GM23248 (cell line): ENCODE results near the gene DHX9. TPM values are rescaled to one million over a fixed set of nuclear protein-coding genes. Genes with fewer than 3 reads are reported as not detected.

Source experiments
- DNase-seq: peaks from one replicate; pipeline ENCODE4 v3.0.0-alpha.2; 2015
- H2AFZ ChIP-seq: fragments of 200-600 bp; sonication (generic); 2 replicates; pipeline ENCODE4 v1.6.1; 2016; ENCODE audit warnings: antibody characterized with exemption
- H3F3A ChIP-seq: fragments of 200-600 bp; sonication (generic); 2 replicates; pipeline ENCODE4 v1.6.1; 2016; ENCODE audit warnings: mild to moderate bottlenecking, antibody characterized with exemption, mixed run types; ENCODE audit not compliant: insufficient read depth
- H3K27ac ChIP-seq: fragments of 200-600 bp; sonication (generic); 2 replicates; pipeline ENCODE4 v1.5.1; 2016; ENCODE audit warnings: mild to moderate bottlenecking
- H3K27me3 ChIP-seq: fragments of 200-600 bp; sonication (generic); replicated peaks from 2 replicates; pipeline ENCODE4 v1.6.1; 2016; ENCODE audit warnings: mild to moderate bottlenecking; ENCODE audit not compliant: insufficient read depth
- H3K36me3 ChIP-seq: fragments of 200-600 bp; sonication (generic); 2 replicates; pipeline ENCODE4 v1.6.1; 2016; ENCODE audit warnings: low read depth, mild to moderate bottlenecking
- H3K4me1 ChIP-seq: fragments of 200-600 bp; sonication (generic); 2 replicates; pipeline ENCODE4 v1.6.1; 2016; ENCODE audit warnings: mild to moderate bottlenecking; ENCODE audit not compliant: insufficient read depth
- H3K4me2 ChIP-seq: fragments of 200-600 bp; sonication (generic); one replicate; pipeline ENCODE4 v1.6.1; 2016; ENCODE audit warnings: mild to moderate bottlenecking; ENCODE audit not compliant: unreplicated experiment
- H3K4me3 ChIP-seq: fragments of 200-600 bp; sonication (generic); 2 replicates; pipeline ENCODE4 v1.5.1; 2016; ENCODE audit warnings: mild to moderate bottlenecking
- H3K79me2 ChIP-seq: fragments of 200-600 bp; sonication (generic); 2 replicates; pipeline ENCODE4 v1.6.1; 2016; ENCODE audit warnings: mild to moderate bottlenecking; ENCODE audit not compliant: insufficient read depth
- H3K9ac ChIP-seq: fragments of 200-600 bp; sonication (generic); 2 replicates; pipeline ENCODE4 v1.6.1; 2016; ENCODE audit warnings: mild to moderate bottlenecking
- H3K9me2 ChIP-seq: fragments of 200-600 bp; sonication (generic); 2 replicates; pipeline ENCODE4 v1.6.1; 2016; ENCODE audit warnings: mixed run types, mild to moderate bottlenecking, moderate library complexity; ENCODE audit not compliant: insufficient read depth
- H3K9me3 ChIP-seq: fragments of 200-600 bp; sonication (generic); one replicate; pipeline ENCODE4 v1.6.1; 2017; ENCODE audit warnings: low read depth
- H4K20me1 ChIP-seq: fragments of 200-600 bp; sonication (generic); 2 replicates; pipeline ENCODE4 v1.6.0; 2016; ENCODE audit not compliant: insufficient read depth
- EZH2 ChIP-seq: fragments of 200-600 bp; sonication (generic); IDR thresholded peaks from 2 replicates; pipeline ENCODE4 v1.6.1; 2018; ENCODE audit warnings: antibody characterized with exemption, mild to moderate bottlenecking; ENCODE audit not compliant: insufficient read depth, poor library complexity, severe bottlenecking
- EZH2phosphoT487 ChIP-seq: fragments of 200-600 bp; sonication (generic); IDR thresholded peaks from 2 replicates; pipeline ENCODE4 v1.6.1; 2018; ENCODE audit warnings: antibody characterized with exemption, moderate library complexity, mild to moderate bottlenecking, low read depth; ENCODE audit not compliant: insufficient read depth
- WGBS, 2 experiments: methylation state at CpG; one replicate each; pipeline ENCODE4 v1.1.6; 2015 to 2017; ENCODE audit warnings: low lambda C conversion rate in 2 of 2, low coverage in 1 of 2; ENCODE audit errors: missing lambda C conversion rate in 2 of 2; 5-methylcytosine and 5-hydroxymethylcytosine counted together
- in situ Hi-C: fragments of 300-500 bp; cut with MboI; formaldehyde crosslinking; loops from 2 replicates; pipeline ENCODE4 v1.15.0; 2020
- polyA plus RNA-seq: library from polyadenylated mRNA; unstranded; fragments of >200 nt; fragmentation: Nextera tagmentation; extraction: Ambion mirVana; gene quantifications from 2 replicates; pipeline ENCODE4 v1.2.1, GENCODE V29; 2016
- total RNA-seq: library from RNA; depleted of rRNA; stranded (reverse); fragments of >200 nt; shearing (Covaris generic); gene quantifications from 2 replicates; pipeline ENCODE4 v1.2.3, GENCODE V29; 2014

Gene DHX9
- total and polyA plus RNA-seq, 2 experiments from 2014 or later: 67.6 to 98.0 TPM

DNA sequence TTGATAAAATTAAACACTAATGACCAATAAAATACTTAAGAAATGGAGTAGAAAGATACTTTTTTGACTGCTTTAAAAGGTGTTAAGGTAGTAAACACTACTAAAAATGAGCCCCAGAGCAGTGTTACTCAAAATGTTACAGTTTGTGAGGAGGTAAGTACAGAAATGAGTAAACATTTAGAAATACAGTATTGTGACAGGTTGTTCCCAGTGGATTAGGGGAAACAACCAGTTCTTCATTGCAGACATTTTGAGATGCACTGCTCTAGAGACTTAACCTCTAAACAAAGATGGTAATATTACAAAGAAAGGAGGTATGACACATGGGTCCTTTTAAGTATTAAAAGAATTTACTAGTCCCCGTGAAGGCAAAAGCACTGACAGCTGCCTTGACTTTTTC, 12.7 kb downstream of the DHX9 start:
- Histone ChIP-seq H3K4me1 (peaks cover 9% of the 10 kb centered on the region), H2AFZ (no peak overlapping the region), H3F3A (peaks cover 33% of the 10 kb centered on the region), H3K27me3 (no peaks in the 10 kb centered on the region), H3K79me2 (peaks cover 100% of the 10 kb centered on the region), H3K9me3 (no peaks in the 10 kb centered on the region), H3K4me3 (no peak overlapping the region), H4K20me1 (peaks cover 21% of the 10 kb centered on the region), H3K36me3 (peaks cover 96% of the 10 kb centered on the region), H3K27ac (no peak overlapping the region), H3K9me2 (no peaks in the 10 kb centered on the region), H3K9ac (no peak overlapping the region), H3K4me2 (no peak overlapping the region)
- WGBS, 2 experiments: 96 to 100% methylated on average over 1 of the region's 1 CpG
- in situ Hi-C loops: no loop called here
- no peak for DNase-seq
- TF ChIP-seq EZH2phosphoT487 (no peak), EZH2 (no peak)

DNA sequence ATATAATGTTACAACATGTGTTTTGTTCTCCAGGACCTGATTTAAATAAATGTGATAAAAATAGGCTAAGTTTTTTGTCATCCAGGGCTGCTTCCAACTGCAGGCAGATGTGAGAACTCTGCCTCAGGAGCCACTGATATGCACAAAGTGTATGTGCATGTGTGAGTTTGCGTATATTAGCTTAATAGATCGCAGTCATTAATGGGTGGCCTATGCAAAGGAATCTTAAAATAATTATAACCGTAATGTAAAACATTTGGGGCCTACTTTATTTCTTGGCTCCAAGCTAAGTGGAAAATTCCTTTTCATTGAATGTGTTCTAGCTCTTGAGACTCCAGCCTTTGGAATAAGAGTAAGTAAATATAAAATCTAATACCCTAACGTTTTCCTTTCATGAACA, 16.8 kb downstream of the DHX9 start:
- H3K9me3 ChIP-seq: no peaks in the 10 kb centered on the region
- no peaks in the 10 kb centered on the region for H3K9me2 ChIP-seq
- peaks cover 6% of the 10 kb centered on the region; the same call in 1 of the 2 replicates for H4K20me1 ChIP-seq
- peaks cover 9% of the 10 kb centered on the region for H3K4me1 ChIP-seq
- H3K4me3 ChIP-seq: no peak overlapping the region
- WGBS, 2 experiments: 26 to 31% methylated on average over 4 of the region's 4 CpGs
- H3K9ac ChIP-seq: 0 out of 2 replicates have a peak overlapping the region, but pooled peaks have one; percentile 9
- H2AFZ ChIP-seq: no peak overlapping the region
- TF ChIP-seq EZH2 (no peak), EZH2phosphoT487 (no peak)
- peaks cover 100% of the 10 kb centered on the region for H3K79me2 ChIP-seq
- H3K27ac ChIP-seq: peak overlapping the region; percentile 12
- H3F3A ChIP-seq: peaks cover 41% of the 10 kb centered on the region
- no peaks in the 10 kb centered on the region for H3K27me3 ChIP-seq
- no peak overlapping the region for H3K4me2 ChIP-seq
- peaks cover 99% of the 10 kb centered on the region for H3K36me3 ChIP-seq
- DNase-seq: peak; percentile 38
- in situ Hi-C loops: no loop called here

DNA sequence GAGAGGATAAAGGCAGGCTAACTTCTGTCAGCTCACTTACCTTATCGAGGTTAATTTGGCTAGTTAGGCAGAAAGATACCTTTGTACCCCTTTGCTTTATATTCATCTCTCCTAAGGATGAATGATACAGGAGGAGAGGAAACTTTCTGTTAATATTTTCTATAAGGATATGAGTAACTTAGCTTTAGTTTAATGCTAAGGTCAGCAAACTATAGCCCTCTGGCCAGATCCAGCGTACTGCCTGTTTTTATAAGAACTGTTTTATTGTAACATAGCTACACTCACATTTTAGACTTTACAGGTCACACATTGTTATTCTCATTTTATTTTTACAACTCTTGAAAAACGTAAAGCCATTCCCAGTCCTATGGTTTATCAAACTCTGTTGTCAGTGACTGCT, 18.1 kb downstream of the DHX9 start:
- Histone ChIP-seq H3K79me2 (peaks cover 99% of the 10 kb centered on the region), H4K20me1 (peaks cover 6% of the 10 kb centered on the region; the same call in 1 of the 2 replicates)

DNA sequence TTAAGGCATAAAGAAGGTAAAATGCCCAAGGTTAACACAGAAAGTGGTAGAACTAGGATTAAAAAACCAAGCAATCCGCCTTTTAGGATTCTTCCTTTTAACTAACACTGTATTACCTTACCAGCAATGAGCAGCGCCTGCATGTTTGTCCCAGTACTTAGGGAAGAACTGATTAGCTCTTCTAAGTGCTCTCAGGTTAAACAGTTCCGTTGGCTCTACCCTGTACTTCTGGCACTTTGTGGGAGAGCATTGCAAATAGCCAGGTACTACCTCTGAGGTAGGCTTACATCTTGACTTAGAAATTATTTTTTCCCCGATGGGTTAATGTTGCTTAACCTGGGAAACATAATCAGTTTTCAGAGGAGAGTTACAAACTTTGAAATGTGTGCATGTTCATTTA, 21.5 kb downstream of the DHX9 start:
- Histone ChIP-seq H3K27me3 (no peaks in the 10 kb centered on the region), H3K27ac (no peak overlapping the region), H3K4me2 (no peak overlapping the region), H3K9me2 (no peaks in the 10 kb centered on the region), H3K79me2 (peaks cover 99% of the 10 kb centered on the region), H2AFZ (no peak overlapping the region), H3K9ac (no peak overlapping the region), H3K9me3 (no peaks in the 10 kb centered on the region), H4K20me1 (peaks cover 6% of the 10 kb centered on the region; the same call in 1 of the 2 replicates), H3K4me3 (no peak overlapping the region), H3K4me1 (peaks cover 6% of the 10 kb centered on the region), H3K36me3 (peaks cover 97% of the 10 kb centered on the region), H3F3A (peaks cover 29% of the 10 kb centered on the region)
- TF ChIP-seq EZH2phosphoT487: no peak
- TF ChIP-seq EZH2: no peak
- in situ Hi-C loops: no loop called here
- WGBS, 2 experiments: 96 to 97% methylated on average over 4 of the region's 4 CpGs
- DNase-seq: no peak

More for the DNA sequence above, 18.1 kb downstream of the DHX9 start:
- no peaks in the 10 kb centered on the region for H3K9me2 ChIP-seq
- in situ Hi-C loops: no loop called here
- H3F3A ChIP-seq: peaks cover 47% of the 10 kb centered on the region
- H3K27ac ChIP-seq: no peak overlapping the region
- WGBS, 2 experiments: 97 to 98% methylated on average over 3 of the region's 3 CpGs
- peaks cover 9% of the 10 kb centered on the region for H3K4me1 ChIP-seq
- H3K4me3 ChIP-seq: no peak overlapping the region
- no peak for DNase-seq
- no peak overlapping the region for H2AFZ ChIP-seq
- no peaks in the 10 kb centered on the region for H3K27me3 ChIP-seq
- no peak for TF ChIP-seq EZH2phosphoT487
- TF ChIP-seq EZH2: no peak
- no peaks in the 10 kb centered on the region for H3K9me3 ChIP-seq
- H3K9ac ChIP-seq: no peak overlapping the region
- H3K36me3 ChIP-seq: peaks cover 97% of the 10 kb centered on the region
- H3K4me2 ChIP-seq: no peak overlapping the region

DNA sequence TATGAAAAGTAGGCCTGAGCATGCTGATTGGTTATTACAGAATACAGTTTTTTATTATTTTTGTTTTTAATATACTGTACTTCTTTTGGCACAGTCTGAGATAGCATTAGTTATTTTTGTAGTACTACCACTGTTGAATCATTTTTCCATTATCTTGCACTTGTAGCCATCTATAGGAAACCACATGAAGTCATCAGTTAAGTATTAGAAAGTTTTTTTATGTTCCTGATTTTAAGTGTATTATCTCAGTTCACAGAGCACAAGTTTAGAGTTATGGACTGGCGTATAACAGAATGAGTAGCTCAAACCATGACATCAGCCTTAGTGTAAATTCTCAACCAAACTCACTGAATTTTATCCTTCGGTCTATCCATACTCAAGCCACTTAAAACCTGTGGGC, 22.8 kb downstream of the DHX9 start:
- Histone ChIP-seq H3K79me2 (peaks cover 98% of the 10 kb centered on the region), H3K9me3 (no peaks in the 10 kb centered on the region), H3K27ac (no peak overlapping the region), H3K4me1 (no peaks in the 10 kb centered on the region), H3K27me3 (no peaks in the 10 kb centered on the region), H3K9ac (no peak overlapping the region), H3K4me3 (no peak overlapping the region), H3K9me2 (no peaks in the 10 kb centered on the region), H3K4me2 (no peak overlapping the region), H4K20me1 (no peaks in the 10 kb centered on the region), H3F3A (peaks cover 27% of the 10 kb centered on the region), H2AFZ (no peak overlapping the region), H3K36me3 (peaks cover 98% of the 10 kb centered on the region)
- TF ChIP-seq EZH2 (no peak), EZH2phosphoT487 (no peak)
- peak; percentile 34 for DNase-seq
- 97 to 99% methylated on average over 2 of the region's 2 CpGs for WGBS, 2 experiments
- in situ Hi-C loops: no loop called here
